Measurements from ENCODE around the gene ANKRD13A.
"Not testable (repeated sequence)": the region's sequence is repeated elsewhere in the genome, so short reads cannot be mapped to it uniquely, and the experiment has no call there.

ANKRD13A gene

DNA sequence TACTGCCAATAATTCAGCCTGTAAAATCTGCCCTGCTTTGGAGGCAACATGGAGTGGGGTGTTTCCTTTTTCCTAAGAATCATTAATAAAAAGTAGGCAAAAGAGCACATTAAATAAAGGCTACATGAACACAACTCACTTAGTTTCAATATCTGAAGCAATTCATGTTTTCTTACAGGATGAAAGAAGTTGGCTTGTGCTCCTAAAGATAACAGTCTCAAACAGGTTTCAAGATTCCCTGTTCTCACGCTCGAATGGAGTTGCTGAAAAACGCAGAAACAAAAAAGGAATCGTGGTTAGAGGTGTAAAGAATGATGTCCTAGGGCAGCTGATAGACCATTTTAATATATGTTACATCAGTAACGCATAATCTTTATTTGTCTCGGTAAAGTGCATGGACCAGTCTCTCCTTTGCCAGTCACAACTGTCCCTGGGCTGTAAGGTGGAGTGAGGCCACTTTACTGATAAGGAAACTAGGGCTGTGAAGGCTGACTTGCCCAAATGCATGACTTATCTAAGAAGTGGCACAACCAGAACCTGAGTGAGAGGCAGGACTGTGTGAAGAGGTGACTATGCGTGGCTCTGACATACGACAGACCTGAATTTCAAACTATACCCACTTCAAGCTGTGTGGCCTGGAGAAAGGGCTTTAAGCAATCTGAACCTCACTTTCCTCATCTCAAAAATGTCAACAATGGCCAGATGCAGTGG is 15.6 kb upstream of the ANKRD13A start:
- DNase-seq (ENCODE audit: low read depth in 2 of 2, low spot score in 1 of 2) = no peak

DNA sequence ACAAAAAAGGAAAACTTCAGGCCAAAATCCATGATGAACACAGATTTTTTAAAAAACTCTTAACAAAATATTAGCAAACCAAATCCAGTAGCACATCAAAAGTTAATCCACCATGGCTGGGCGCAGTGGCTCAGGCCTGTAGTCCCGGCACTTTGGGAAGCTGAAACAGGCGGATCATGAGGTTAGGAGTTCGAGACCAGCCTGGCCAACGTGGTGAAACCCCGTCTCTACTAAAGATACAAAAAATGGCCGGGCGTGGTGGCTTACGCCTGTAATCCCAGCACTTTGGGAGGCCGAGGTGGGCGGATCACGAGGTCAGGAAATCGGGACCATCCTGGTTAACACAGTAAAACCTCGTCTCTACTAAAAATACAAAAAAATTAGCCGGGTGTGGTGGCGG is 13.0 kb upstream of the ANKRD13A start:
- DNase-seq (ENCODE audit: low read depth in 2 of 2, low spot score in 1 of 2) = not testable (repeated sequence)

DNA sequence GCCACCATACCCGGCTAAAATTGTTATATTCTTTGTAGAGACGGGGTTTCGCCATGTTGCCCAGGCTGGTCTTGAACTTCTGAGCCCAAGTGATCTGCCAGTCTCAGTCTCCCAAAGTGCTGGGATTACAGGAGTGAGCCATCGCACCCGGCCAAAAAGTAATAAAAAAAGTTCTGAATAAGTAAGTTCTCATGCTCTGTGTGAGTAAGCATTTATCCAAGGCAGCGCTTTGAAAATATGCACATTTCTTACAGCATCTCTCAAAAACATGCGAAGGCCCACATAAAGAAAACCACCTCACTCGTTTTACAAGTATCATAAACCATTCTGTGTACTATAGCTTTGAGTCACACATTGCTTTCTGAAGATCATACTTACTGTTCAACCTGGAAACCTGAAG is 11.6 kb upstream of the ANKRD13A start:
- no peak for DNase-seq (ENCODE audit: low read depth in 2 of 2, low spot score in 1 of 2)

DNA sequence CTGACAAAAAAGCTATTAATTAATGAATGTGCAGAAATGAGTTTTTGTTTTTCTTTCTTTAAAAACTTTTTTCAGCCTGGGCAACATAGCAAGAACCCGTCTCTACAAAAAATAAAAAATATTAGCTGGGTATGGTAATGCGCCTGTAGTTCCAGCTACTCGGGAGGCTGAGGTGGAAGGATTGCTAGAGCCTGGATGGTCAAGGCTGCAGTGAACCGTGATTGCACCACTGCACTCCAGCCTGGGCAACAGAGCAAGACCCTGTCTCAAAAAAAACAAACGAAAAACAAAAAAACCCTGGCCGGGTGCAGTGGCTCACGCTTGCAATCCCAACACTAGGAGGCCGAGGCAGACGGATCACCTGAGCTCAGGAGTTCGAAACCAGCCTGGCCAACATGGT is 11.0 kb upstream of the ANKRD13A start:
- DNase-seq (ENCODE audit: low read depth in 2 of 2, low spot score in 1 of 2) = no peak

DNA sequence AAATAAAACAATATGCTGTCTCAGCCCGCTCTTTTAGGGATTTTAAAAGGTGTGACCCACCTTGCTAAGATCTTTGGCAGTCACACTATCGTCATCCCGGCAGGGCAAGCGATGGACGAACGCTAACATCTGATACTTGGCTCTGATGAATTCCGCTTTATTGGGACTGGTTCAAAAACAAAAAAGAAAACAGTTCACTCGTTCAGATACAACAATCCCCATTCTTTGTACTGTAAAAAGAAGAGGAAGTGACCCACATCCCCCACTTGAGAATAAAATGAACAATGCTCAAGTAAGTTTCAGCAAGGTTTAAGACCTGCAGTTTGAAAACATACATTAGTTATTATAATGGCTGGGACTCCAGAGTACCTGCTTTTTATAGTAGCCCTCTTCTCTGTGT is 10.3 kb upstream of the ANKRD13A start:
- DNase-seq (ENCODE audit: low read depth in 2 of 2, low spot score in 1 of 2) = no peak

DNA sequence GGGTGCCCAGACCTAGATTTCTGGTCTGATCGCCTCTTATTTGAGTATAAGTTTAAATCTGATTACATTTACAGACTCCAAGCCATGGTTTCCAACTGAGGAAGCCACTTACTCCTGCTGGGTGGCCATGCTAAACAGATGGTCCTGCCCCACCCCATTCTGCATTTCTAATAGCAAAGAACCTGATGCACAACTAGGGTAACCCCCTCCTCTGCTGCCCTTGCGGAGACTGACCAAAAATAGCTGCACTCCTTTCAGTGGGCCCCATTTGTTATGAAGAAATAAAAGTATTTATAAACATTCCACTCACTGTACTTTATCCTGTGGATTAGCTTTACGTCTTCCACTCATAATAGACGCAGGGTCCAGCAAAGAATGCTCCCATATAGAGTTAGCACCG is 9.8 kb upstream of the ANKRD13A start:
- DNase-seq (ENCODE audit: low read depth in 2 of 2, low spot score in 1 of 2) = no peak

DNA sequence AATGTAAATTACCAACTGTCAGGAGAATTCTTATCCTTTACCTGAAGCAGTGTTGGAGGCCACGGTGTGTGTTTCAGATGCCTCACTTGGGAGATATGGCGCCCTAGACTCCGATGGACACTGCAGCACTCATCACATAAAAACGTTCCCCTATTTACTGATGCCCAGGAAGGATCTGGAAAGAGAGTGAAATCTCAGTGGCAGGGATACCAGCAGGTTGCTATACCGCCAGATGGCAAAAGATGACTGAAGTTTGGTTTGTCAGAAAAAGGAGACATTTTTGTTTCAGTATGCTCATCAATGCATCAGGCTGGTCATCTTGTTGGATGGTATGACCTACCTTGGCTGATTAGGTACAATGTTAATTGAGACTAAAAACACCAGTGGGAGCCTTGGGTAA is 7.6 kb upstream of the ANKRD13A start:
- DNase-seq (ENCODE audit: low read depth in 2 of 2, low spot score in 1 of 2) = no peak

DNA sequence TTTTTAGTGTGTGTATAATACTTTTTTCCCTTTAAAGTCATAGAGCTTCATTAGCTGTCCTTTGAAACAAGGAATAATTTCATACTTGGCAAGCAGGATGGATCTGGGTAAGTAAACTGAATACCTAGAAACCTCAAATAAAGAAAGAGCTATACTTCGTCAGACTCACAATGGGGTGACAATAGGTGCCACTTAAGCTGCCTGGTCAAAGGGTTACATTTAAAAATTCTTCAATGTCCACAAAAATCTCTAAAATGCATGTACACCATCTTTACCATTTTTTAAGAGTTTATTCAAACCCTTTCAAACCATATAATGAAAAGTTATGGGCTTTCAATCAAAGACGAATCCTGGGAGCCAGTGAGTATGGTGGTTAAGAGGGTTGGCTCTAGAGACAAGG is 6.1 kb upstream of the ANKRD13A start:
- no peak for DNase-seq (ENCODE audit: low read depth in 2 of 2, low spot score in 1 of 2)

DNA sequence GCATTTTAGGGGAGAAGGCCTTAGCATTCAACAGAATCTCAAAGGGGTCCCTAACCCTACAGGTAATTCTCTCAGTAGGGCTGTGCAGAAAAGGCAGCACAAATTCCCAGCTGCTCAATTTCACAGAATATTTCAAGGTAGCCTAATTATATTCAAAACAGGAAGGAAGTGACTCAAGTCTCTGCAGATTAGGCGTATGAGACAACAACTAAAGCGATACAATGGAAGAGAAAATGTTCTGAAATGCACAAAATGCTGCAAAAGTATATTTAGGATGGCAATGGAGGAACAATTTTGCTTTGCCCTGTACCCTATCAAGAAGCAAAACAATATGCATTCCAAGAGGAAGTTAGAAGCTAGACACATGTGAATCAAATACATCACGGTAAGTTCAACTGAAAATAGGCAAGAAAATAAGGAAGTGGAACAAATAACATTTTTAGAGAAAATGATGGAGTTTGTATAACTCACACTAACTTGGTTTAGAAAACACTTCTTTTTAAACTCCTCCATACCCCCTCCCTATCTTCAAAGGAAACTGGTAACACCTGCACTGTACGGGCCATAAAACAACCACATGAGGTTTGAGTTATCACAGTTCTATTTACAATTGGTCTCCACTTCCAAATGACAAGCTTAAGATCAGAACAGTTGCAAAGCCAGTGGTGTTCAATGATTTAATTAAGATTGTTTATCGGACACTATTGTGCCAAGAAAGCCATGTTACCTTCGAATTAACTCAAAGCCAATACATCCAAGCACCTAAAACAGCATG is 4.6 kb upstream of the ANKRD13A start:
- no peak for DNase-seq (ENCODE audit: low read depth in 2 of 2, low spot score in 1 of 2)

DNA sequence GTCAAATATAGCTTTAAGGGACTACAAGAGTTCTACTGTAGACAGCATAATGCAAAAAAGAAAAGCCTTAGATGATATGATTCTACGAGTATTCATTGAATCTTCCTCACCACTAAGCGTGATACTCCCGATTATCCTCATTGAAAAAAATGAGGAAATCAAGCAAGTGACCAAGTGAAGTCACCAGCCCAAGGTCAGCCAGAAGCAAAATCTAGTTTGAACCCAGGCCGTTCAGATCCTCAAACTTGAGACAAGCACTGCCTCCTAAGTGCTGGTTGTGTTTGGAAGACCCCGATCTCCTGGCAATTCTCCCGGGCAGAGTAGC is 3.9 kb upstream of the ANKRD13A start:
- DNase-seq (ENCODE audit: low read depth in 2 of 2, low spot score in 1 of 2) = no peak

DNA sequence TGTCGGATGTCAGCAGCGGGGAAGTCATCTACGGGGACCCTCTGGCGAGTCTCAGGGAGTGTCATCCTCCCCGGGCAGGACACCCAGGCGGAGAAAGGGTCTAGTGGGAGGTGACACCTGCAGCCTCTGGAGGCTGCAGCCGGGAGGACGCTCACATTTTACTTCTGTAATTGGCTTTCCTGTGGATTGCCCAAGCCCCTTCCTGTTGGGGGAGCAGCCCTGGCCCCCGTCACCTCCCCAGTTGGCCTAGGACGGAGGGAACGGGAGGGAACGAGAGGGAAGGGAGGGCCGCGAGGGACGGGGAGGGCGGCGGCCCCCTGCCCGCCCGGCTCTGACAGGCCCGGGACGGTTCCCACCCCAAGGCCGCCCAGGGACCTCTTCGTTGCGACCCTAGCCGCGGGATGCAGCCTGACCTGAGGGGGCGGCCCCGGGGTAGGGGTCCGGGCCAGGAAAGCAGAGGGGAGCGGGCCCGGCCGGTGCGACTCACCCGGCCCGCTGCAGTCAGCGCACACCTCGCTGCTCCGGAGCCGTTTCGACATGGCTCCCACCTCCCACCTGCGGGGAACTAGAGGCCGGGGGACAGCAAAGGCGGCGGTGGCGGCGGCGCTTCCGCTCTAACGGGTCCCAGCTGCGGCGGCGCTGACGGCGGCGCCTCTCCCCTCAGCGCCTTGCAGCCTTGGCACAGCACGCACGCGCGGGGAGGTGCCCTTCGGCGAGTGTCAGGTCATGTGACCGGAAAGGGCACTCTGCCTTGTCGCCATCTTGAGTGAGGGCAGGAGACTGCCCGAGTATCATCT is 3.3 kb upstream of the ANKRD13A start, which contains the start of gene GIT2:
GIT2 (minus strand) TSS at position 683 of the 797 bp plus-strand sequence; CDS start at position 539, 144 bp downstream.
- peak; percentile 83 to 86 for DNase-seq (ENCODE audit: low read depth in 2 of 2, low spot score in 1 of 2)

DNA sequence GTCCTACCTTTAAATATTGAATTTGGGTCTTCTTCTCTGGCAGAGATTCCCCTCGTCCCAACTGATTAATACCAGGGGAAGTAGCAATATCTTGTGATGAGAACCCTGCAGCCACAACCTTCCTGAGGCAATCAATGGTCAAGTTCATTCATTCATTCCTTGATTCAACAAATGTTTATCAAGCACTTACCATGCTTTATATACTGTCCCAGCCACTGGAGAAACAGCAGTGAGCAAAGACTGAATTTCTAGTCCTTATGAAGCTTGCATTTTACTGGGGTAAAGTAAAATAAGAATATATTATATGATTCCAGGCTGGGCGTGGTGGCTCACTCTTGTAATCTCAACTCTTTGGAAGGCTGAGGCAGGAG is 2.8 kb upstream of the ANKRD13A start:
- DNase-seq (ENCODE audit: low read depth in 2 of 2, low spot score in 1 of 2) = no peak

DNA sequence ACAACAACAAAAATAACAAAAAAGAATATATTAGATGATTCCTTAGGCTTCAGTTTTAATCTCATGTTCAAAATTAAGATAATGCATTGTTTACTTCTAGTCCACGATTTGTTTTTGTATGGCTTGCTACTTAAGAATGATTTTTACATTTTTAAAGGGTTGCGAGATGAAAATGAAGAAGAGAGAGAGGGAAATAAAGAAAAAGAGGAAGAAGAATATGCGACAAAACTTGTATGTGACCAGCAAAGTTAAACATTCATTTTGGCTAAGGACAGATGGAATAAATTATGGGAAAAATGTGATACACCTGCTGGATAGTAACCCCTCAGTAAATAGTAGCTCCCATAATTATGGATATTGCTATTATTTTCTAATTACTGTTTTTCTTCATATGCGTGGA is 1.8 kb upstream of the ANKRD13A start:
- DNase-seq (ENCODE audit: low read depth in 2 of 2, low spot score in 1 of 2) = no peak

DNA sequence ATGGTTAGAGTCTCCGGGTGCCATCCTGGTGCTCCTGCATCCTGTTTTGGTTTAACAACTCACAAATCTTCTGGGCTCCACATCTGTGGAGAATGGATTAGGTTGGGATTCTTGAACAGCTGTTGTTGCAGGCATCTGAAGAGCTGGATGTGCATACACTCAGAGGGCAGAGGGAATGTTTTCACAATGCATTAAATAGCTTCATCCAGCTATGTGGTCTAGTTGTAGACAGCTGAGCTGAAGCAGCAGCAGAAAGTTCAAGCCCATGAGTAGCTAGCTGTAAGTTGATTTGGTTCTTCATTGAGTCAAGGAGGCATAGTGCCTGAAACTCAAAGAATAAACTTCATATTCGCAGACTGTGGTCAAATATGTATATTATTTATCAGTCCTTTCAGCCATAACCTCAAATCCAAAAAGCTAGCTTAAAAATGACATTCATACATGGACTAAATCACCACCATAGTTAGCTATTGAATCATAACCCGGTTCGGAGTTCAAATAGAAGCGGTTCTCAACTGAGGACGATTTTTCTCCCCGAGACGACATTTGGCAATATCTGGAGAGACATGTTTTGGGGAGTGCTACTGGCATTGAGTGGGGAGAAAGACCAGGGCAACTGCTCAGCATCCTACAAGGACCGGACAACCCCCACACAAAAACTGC is 858 bp upstream of the ANKRD13A start:
- no peak for DNase-seq (ENCODE audit: low read depth in 2 of 2, low spot score in 1 of 2)

DNA sequence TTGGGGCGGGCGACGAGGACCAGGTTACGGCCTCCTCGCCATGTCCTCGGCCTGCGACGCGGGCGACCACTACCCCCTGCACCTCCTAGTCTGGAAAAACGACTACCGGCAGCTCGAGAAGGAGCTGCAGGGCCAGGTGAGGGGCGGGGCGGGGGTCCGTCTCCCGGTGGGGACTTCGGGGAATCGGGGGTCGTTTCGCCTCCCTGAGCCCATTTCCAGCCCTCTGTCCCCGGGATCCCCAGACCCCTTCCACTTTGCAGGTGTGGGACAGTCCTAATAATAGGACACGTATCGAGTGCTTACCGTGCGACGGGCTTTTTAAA is 380 bp downstream of the ANKRD13A start:
- DNase-seq (ENCODE audit: low read depth in 2 of 2, low spot score in 1 of 2) = no peak

DNA sequence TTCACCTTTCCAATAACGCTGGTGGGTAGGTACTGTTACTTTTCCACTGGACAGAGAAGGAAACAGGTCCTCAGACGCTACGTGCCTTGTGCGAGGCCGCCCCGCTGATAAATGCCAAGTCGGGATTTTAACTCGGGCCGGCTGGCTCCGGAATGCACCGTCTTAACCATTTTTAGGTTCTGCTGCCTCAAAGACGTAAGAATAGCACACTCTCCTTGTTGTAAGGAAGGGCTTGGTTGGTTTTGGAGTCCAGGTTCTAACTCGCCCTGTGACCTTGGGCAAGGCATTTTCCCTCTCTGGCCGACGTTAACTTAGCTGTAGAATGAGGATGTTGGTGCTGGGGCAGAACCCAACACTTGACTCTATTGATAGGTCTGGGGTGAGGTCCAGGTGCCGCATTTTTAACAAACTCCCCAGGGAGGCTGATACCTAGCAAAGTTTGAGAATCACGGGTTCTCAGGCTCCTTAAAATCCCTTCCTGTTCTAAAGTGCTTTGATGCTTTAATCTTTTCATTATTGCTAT is 814 bp downstream of the ANKRD13A start:
- DNase-seq (ENCODE audit: low read depth in 2 of 2, low spot score in 1 of 2) = no peak

DNA sequence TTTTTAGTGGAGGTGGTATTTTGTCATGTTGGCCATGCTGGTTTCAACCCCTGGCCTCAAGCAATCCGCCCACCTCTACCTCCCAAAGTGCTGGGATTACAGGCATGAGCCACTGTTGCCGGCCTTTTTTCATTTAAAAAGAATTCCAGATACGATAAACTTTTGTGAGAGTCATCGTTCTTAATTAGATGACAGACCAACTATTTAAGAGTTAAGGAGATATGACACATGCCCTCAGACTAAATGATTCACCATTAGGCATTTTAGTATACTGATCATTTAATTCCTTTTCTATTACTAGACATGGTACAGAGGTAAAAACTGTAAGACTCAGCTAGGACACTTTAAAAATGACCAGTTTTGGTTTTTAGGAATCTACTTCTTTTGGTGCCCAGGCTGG is 2.4 kb downstream of the ANKRD13A start:
- DNase-seq (ENCODE audit: low read depth in 2 of 2, low spot score in 1 of 2) = no peak

DNA sequence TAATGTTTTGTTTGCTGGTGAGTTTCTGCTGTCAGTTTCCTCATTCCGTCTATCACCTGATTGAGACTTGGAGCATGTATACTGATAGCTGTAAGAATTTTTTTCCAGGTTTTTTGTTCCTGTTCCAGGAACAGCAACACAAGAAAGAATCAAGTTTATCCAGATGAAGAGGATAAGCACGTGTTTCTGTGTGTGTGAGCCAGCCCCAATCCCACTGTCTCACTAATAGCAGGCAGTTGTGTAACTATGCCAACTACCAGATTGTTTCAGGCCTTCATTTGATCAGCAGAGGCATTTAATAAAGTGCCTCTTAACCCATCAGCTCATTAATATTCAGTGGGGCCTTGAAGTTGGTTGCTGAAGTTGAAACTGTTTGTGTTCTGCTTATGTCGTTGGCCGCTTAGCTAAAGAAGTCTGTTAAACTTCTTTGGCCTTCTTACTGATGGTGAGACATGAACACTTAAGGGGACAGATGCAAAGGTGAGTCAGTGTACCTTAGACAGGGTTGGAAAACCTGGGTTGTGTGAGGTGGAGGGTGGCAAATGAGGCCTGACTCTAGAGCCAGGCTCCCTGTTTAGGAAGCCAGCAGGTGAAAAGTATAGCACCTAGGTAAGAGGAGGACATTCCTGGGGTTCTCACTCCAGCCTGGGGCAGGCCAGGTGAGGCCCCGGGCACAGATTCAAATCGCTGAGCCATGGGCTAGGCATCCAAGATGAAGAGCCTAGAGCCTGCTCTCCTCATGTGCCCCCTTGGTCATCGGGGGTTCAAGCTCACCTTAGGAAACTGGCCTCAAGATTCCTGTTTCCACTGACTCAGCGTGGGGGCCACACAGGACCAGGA is 3.7 kb downstream of the ANKRD13A start:
- no peak for DNase-seq (ENCODE audit: low read depth in 2 of 2, low spot score in 1 of 2)

DNA sequence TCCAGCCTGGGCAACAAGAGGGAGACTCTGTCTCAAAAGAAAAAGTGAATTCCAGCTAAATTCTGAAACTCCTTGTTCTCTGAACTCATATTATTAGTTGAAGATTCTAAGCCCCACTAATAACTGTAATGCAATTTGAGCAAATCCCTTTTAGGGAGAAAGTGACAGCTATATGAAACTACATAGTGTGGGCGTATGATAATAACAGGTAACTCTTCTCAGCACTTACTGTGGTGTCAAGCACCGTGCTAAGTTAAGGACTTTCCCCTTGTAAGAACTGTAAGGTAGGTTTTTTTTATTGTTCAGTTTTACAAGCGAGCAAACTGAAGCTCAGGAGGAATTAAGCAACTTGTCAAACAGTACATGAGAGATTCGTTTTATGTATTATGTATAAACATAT is 5.4 kb downstream of the ANKRD13A start:
- no peak for DNase-seq (ENCODE audit: low read depth in 2 of 2, low spot score in 1 of 2)

DNA sequence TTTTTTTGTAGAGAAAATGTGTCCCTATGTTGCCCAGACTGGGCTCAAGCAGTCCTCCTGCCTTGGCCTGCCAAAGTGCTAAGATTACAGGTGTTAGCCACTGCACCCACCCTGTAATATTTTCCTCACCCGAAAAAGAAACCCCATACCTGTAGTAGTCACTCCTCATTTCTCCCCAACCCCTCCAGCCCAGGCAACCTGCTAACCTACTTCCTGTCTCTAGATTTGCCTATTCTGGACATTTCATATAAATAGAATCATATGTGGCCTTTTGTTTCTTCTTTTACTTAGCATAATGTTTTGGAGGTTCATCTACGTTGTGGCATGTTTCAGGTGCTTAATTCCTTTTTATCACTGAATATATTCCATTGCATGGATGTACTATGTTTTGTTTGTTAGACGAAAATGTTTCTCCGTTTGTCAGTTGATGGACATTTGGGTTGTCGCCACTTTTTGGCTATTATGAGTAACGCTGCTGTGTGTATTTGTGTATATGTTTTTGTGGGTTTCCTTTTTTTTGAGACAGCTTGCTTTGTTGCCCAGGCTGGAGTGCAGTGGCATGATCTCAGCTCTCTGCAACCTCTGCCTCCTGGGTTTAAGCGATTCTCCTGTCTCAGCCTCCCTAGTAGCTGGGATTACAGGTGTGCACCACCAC is 6.2 kb downstream of the ANKRD13A start:
- DNase-seq (ENCODE audit: low read depth in 2 of 2, low spot score in 1 of 2) = no peak
